Right ventricle myocardium inferior (tissue), 1 donor: ENCODE data around the gene BCAS3. TPM values are rescaled to one million over a fixed set of nuclear protein-coding genes. Genes with fewer than 3 reads are reported as not detected.
A peak's percentile ranks its signal among the peaks of the same experiment; 100 is the strongest.
"Not testable (repeated sequence)": the region's sequence is repeated elsewhere in the genome, so short reads cannot be mapped to it uniquely, and the experiment has no call there.

Experiments
- ATAC-seq: fragments of 200-7000 bp; cut with Tn5 transposase; one replicate; pipeline ENCODE4 v1.9.1; 2020; ENCODE audit warnings: mild to moderate bottlenecking, moderate library complexity
- DNase-seq: peaks from one replicate; pipeline ENCODE4 v3.0.0; 2021; ENCODE audit errors: missing footprints
- intact Hi-C: fragments of 100-400 bp; cut with DNase I; formaldehyde crosslinking; loops from one replicate; pipeline ENCODE4 v1.11.0; 2022
- total RNA-seq: library from RNA; stranded (reverse); fragmentation: NEBNext Ultra II Directional; extraction: Animal tissue kit (Norgen Biotek cat#: 25700); gene quantifications from one replicate; pipeline ENCODE4 v1.2.1, GENCODE V29; 2021
- donor health status: DM: no; HTN: yes; CAD: no; lungs with severe emphysema.

The BCAS3 gene
- total RNA-seq, 1 donor from 2014 or later: 13.3 TPM

DNA sequence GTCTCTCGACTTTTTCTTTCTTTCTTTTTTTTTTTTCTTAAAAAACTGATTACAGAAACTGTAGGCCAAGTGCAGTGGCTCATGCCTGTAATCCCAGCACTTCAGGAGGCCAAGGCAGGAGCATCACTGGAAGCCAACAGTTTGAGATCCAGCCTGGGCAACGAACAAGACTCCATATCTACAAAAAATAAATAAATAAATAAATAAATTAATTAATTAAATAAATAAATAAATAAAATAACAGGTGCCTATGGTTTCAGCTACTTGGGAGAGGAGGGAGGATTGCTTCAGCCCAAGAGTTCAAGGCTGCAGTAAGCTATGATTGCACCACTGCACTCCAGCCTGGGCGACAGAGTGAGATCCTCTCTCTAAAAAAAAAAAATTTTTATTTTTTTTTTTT lies 679.4 kb downstream of the BCAS3 start:
- DNase-seq, ATAC-seq, intact Hi-C loops: not testable (repeated sequence)

DNA sequence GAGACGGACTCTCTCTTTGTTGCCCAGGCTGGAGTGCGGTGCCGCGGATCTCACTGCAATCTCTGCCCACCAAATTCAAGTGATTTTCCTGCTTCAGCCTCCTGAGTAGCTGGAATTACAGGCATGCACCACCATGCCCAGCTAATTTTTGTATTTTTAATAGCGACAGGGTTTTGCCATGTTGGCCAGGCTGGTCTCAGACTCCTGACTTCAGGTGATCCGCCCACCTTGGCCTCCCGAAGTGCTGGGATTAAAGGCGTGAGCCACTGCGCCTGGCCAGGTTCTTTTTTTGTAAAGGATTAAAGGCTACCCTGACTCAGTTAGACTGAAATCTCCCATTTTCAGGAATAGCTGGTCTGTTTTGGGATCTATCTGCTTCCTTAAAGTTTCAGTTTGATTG lies 681.9 kb downstream of the BCAS3 start:
- ATAC-seq, DNase-seq, intact Hi-C loops: not testable (repeated sequence)

DNA sequence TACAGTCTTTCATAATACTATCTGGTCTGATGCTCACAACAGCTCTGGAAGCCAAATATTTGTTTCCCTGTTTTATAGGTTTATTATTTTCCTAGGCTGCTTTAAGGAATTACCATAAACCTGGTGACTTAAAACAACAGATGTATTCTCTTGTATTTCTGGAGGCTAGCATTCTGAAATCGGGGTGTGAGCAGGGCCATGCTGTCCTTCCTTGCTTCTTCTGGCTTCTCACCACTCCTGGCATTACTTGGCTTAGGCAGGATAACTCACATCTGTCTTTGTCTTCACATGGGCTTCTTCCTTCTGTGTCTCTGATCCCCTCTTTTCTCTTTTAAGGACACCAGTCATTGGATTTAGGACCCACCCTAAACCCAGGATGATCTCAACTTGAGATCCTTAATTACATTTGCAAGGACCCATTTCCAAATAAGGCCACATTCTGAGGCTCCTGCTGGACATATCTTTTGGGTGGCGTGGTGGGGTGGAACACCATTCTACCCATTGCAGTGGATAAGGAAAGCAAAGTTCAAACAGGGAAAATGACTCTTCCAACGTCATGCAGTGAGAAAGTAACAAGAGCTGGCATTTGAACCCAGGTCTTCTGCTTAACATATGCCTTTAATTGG lies 682.8 kb downstream of the BCAS3 start:
- intact Hi-C loops: no loop called here
- ATAC-seq: no peak
- no peak for DNase-seq

DNA sequence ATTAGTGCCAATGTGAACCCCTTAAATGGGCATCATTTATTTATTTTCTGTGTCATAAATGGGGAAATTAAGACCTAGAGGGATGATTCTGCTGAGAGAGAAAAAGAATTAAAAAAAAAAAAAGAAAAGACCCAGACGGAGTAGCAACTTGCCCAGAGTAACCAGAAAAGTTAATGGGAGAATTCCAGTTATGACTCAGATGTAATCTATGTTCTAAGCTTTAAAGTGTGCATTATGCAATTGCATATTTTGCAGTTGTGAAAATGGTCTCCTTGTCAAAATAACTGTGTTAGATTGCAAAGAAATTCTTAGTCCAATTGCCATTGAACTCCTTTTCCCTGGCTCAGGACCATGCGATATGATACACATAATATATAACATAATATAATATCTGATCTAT lies 683.4 kb downstream of the BCAS3 start:
- ATAC-seq: no peak
- DNase-seq: no peak
- intact Hi-C loops: no loop called here

DNA sequence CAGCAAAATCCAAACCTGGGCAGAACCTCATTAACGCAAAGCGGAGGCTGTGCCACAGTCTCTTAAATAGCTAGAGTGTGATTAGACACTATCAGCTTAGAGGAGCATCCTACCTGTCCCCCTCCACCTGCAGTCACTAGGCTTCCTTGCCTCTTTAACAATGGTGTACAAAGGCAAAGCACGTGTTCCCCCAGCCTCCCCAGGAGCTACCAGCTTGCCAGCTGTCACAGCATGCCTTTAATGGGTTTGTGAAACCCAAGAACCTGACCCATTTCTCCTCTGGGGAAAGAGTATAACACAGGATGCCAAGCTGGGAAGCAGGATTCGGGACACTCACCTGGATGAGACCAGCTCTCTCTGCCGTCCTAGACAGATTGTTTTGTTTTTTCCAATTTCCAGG lies 684.7 kb downstream of the BCAS3 start:
- ATAC-seq (no peak), DNase-seq (no peak)
- intact Hi-C loops: no loop called here

DNA sequence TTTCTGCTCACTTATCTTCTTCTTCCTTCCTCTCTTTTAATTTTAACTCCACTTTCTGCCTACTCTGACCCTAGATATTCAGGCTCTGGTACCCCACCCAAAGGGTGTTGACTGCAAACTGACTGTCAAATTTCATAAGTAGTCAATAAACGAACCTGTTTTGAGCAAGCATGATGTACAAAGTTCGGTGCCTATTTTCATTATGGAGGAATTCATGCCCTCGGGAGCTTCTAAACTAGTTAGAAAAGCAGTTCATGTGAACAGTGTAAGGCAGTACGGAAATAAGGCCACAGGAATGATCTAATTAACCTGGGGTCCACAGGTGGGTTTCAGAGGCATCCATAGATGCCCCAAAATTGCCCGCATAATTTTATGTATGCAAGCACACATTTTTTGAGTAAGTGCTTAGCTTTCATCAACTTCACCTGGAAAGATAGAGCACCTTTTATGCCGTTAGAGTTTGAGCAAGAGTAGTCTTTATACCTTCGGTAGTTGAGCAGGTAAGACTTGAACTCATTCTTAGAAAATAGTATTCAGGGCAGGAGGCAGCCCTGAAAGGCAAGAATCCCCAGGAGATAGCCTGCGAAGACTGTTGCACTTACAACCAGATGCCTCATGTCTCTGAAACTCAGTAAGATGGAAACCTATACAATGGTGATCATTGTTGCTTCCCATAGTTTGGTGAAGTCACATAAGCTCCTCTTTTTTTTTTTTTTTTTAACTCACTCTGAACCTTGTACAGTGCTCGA lies 685.4 kb downstream of the BCAS3 start:
- intact Hi-C loops: no loop called here
- DNase-seq: no peak

DNA sequence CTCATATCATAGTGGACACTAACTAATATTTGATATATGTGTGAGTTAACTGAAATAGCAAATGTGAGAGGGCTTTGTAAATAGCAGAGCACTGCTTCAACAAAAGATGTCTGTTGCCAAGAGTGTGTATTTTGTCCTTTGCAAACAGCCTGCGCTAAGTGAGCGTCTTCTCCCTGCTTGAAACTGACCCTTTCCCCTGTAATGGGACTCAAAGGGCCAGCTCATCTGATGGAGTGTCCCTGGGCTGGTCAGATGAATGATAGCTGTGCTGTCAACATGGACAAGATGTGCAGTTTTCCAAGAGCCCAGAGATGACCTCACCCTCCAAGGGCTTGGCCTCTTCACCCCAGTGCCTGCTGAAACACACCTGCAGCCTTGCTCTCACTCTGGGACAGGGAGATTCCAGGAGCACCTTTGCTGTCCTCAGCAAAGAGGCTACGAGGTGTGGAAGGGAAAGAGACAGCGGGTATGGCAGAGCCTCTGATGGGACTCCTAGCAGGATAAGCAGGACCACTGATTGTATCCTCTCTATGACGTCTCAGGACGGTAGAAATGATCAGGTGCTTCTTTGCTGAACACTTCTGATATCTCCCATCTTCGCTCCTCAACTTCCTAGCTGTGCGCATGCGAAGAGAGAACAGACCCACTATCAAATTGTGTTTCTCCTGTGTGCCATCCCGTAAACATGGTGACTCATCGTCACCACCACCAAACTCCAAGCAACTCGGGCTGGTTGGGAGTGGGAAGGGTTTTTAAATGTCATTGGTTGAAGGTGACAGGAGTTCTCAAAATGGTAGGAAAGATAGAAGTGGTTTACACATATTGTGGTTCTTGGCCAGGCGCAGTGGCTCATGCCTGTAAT lies 686.2 kb downstream of the BCAS3 start:
- DNase-seq (no peak), ATAC-seq (no peak)
- intact Hi-C loops: no loop called here

More for the DNA sequence above, 685.4 kb downstream of the BCAS3 start:
- ATAC-seq: no peak

DNA sequence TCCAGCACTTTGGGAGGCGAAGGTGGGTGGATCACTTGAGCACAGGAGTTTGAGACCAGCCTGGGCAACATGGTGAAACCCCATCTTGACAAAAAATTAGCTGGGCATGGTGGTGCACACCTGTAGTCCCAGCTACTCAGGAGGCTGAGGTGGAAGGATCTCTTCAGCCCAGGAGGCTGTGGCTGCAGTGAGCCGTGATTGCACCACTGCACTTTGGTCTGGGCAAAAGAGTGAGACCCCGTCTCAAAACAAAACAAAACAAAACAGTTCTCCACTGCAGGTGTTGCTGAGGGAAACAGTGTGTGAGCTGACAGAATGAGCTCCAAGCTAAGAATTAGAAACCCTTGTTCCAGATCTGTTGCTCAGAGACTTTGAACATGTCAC lies 686.8 kb downstream of the BCAS3 start:
- intact Hi-C loops: no loop called here
- ATAC-seq: no peak
- no peak for DNase-seq

DNA sequence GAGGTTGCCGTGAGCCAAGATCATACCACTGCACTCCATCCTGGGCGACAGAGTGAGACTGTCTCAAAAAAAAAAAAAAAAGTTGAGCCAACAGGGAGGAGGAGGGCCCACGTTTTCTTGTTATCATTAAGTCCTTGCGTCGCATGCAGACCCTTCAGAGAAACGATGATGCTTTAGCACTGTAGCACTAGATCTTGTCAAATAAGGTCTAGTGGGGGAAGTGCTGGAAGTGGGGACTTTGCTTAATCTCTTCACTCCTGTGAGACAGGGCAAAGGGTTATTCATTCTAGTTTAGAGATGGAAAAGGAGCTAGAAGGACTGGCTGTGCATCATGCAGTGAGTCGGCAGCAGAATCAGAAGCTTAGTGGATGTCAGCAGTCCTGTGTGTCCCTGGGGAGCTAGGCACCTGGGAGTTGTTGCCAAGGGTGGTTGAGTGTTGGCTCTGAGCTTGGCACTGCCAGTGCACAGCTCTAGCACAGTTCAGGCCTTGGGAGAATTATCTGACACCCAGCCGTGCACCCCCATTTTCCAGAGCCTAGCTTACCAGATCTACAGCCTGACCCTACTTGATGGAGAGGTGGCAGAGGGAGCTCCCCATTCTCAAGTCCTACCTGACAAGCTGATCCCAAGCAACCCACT lies 688.5 kb downstream of the BCAS3 start:
- ATAC-seq (peak; percentile 70), DNase-seq (no peak)
- intact Hi-C loops: no loop called here

DNA sequence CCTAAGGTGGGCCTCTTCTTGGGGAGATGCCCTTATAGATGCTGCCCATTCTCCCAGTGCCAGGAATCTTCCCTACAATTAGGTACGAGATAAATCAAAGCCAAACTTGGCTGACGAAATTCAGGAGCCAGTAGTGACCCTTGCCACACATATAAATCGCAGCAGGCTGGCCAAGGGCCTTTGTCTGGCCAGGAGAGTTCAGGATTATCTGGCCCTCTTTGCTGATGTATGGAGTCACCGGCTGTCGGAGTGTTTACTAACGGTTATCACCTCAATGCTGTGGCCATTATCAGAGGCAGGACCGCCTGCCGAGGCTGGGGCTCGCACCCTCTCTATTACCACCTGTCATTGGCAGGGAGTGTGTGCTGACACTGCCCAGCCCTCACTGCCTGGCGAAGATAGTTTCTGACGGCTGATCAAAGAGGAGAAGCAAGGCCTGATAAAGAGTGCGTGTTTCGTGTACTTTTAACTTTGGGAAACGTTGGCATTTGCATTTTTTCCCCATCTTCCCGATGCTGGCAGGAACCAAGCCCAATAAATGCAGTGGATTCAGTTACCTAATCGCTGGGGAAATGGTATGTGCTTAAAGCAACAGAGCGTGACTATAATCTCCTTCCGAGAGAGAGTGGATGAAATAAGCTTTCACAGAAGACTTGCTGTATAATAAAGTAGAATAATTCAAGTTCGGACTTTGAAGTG lies 689.2 kb downstream of the BCAS3 start:
- peak; percentile 95 for ATAC-seq
- DNase-seq: peak; percentile 78
- intact Hi-C loops: no loop called here

DNA sequence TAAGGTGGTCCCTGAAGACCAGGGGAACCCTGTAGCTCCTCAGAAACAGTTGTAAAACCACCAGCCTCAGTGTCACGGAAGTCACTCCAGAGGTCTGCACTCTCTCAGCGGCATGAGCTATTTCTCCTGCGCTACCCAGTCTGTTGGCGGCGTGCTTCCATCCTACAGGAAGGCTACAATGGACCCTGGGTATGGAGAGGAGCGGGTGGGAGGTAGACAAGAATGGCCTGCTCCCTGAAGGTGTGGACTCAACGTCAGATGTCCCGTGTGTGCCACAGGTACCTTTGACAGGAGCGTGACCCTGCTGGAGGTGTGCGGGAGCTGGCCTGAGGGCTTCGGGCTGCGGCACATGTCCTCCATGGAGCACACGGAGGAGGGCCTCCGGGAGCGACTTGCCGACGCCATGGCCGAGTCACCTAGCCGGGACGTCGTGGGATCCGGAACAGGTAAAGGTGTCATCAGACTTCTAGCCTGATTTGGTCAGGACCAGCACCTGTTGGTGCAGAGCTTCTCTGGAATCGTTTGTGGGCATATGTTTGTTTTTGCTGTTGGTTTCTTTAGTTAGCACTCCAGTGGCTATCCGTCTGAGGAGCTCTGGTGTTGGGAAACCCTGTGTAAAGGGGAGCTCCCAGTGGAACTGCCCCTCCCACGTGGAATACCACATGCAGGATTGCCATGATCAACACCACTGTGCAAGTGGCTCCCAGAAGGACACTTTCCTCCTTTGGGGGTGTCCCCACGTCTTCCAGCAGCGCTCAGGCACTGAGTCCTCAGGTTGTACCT lies 690.6 kb downstream of the BCAS3 start:
- DNase-seq: no peak
- intact Hi-C loops: no loop called here
- ATAC-seq: no peak

DNA sequence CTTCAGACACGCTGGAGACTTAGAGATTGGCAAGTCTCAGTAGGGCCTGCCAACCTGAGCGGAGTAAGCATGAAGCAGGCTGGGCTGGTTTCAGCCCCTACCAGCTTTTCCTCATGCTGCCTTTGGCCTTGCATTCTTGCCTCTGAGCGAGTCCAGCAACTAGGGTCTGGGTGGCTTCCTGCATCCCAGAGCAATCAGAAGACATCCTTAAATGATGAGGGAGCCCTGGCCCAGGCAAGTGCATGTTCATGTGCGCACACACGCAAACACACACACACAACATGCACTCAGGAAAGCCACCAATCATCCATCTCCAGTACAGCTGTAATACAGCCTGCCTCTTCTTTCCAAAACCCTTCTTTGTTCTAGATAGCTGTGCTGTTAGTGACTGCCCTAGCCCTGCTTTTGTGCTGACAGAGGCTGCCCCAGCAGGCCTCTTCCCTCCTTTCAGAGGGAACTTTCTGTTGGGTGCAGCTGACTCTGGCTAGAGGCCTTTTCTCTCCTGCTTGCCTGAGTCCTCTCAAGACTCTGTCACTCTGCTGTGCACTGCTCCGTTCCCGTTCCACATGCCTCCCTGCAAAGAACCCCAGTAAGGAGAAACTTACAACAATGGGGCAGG lies 691.3 kb downstream of the BCAS3 start:
- ATAC-seq: no peak
- no peak for DNase-seq
- intact Hi-C loops: no loop called here

DNA sequence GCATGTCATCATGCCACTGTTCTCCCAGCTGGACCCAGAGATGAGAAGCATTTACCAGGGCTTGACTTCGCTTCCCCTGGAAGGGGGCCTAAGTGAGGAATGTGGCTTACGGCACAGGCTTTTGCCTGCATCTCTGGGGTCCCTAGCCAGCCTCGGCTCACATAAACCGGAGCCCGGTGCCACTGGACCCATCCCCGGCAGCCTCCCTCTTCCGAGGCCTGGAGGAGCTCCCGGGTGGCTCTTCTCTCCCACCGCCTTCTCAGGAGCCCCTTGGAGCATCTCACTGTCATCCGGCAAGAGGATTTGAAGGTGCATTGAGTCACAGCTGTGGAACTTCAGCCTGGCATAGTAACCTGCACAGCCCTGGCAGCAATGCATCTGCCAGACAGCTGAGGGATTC lies 692.1 kb downstream of the BCAS3 start:
- intact Hi-C loops: no loop called here
- no peak for DNase-seq
- no peak for ATAC-seq

DNA sequence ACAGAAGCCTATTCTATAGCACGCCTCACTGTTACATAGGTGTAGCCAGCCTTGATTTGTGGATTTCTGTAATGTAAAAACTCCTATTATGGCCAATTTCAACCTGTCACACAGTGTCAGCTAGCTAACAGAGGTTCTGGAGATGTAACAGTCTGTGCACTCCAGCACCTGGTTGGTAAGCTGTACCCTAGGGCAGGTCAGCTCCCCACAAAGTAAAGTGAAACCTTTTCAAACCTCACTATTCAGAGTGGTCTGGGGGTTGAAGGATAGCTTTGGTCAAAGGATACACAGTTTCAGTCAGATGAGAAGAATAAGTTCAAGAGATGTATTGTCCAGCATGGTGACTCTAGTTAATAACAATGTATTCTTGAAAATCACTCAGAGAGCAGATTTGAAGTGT lies 693.5 kb downstream of the BCAS3 start:
- DNase-seq: no peak
- intact Hi-C loops: no loop called here
- ATAC-seq: no peak

DNA sequence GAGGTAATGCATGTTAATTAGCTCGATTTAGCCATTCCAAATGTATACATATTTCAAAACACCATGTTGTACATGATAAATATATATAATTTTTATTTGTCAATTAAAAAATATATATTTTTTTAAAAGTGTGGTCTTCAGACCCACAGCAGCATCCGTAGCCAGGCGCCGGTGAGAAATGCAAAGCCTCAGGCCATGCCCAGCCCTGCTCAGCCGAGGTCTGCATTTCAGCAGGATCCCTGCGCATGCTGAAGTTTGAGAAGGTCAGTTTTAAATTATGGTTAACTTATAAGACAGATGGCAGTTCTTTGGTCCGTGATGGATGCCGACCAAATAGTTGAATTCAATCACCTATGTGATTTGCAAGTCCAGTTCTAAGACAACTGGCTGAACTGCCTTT lies 694.0 kb downstream of the BCAS3 start:
- no peak for ATAC-seq
- intact Hi-C loops: no loop called here

DNA sequence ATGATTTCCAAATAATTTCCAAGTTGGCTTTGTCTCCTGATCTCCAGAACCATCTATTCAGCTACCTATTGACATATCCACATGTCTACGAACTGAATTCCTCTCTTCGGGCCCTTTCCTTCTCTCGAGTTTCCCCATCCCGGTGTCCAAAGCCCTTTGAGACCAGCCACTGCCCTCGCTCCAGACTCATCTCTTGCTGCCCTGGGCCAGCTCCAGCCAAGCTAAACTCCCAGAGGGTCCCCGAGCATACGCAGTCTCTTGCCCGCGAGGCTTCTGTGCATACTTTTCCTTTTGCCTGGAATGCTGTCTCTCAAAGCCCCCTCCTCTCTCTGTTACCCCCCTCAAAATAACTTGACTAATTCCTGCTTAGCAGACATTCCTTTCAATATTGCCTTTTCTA lies 694.8 kb downstream of the BCAS3 start:
- intact Hi-C loops: no loop called here
- no peak for DNase-seq

More for the DNA sequence above, 694.0 kb downstream of the BCAS3 start:
- no peak for DNase-seq

DNA sequence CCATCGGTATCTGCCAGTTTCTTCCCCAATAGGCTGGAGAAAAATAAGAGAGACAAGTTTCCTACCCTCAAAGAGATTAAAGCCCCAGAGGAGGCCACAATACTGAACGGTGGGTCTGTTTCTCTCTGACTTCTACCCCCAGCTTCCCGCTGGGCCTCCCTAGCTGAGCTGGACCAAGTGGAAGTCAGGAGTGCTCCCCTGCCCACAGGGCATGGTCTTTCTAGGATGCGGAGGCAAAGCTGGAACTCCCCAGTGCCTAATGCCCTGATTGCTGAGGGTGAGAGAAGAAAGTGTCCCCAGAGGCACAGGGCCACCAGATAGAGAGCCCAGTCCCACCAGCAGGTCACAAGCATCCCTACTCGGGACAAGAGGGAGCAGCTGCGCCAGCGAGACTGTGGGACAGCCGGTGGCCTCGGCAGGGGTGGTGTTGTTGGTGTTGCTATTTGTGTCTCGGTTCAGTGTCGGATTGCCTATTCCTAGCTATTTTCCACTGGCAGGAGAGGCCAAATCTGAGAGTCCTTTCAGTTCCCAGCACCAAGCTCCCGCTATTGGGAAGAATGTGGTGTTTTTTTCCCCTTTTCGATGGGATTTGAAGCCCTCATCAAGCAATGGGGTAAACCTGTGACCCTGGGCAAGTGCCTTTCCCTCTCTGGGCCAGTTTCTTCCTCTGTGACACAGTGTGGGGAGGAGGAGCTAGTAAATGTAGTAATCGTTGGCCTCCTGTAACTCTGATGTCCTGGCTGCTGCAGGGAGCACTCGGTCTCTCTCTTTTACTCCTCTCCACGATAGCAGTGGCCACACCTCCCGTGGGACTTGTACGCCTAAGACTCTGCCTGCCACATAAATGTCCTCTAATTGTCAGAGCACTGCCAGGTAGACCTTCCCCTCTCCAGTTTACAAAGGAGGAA lies 699.5 kb downstream of the BCAS3 start:
- intact Hi-C loops: no loop called here
- DNase-seq: no peak
- ATAC-seq: no peak

More for the DNA sequence above, 694.8 kb downstream of the BCAS3 start:
- ATAC-seq: no peak
